Esophagus muscularis mucosa (tissue), 2 donors: ENCODE data around the gene CCBE1.

Experiments
- EP300 ChIP-seq: sonication (generic); formaldehyde crosslinking; IDR thresholded peaks from one replicate; pipeline ENCODE4 v1.6.1; 2017; ENCODE audit warnings: antibody characterized with exemption
- POLR2A ChIP-seq: fragments of 450-650 bp; IDR thresholded peaks from one replicate; pipeline ENCODE4 v1.6.1; 2017; ENCODE audit warnings: antibody characterized with exemption, moderate library complexity, mild to moderate bottlenecking, low read depth

DNA sequence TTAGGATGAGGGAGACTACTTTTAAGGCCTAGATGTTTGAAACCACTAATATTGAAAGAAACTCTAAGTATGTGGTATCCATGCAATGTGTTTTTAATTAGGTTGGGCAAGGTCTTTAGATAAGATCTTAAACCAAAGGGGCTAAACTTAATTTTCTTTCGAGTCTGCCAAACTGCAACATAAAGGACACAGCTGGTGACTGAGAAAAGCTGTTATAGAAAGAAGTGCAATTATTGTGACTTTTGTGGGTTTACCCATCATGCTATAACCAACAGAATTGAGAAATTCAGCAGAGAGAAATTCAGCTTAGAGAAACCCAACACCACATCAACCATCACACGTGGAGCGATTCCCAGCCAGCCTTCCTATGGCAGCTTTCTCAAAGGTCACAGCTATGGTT is 218.6 kb downstream of the CCBE1 start:
- TF ChIP-seq EP300 (no peak), POLR2A (no peak)
